H9 (cell line): ENCODE results near the gene MARK2. TPM values are rescaled to one million over a fixed set of nuclear protein-coding genes. Genes with fewer than 3 reads are reported as not detected.
A peak's percentile ranks its signal among the peaks of the same experiment; 100 is the strongest.

Experiments used
- DNase-seq: peaks from one replicate; pipeline ENCODE4 v3.0.0-alpha.2; 2017
- H2AFZ ChIP-seq: one replicate; pipeline ENCODE4 v1.6.1; 2013; ENCODE audit warnings: mild to moderate bottlenecking, low read length, control low read depth, moderate library complexity
- H2AK5ac ChIP-seq: 2 replicates; pipeline ENCODE4 v1.6.1; 2013; ENCODE audit warnings: low read length, control low read depth, mixed read lengths; ENCODE audit not compliant: insufficient read length
- H2BK120ac ChIP-seq: one replicate; pipeline ENCODE4 v1.6.1; 2013; ENCODE audit warnings: low read depth, mild to moderate bottlenecking, low read length, control low read depth, inconsistent platforms; ENCODE audit not compliant: poor library complexity, severe bottlenecking
- H2BK12ac ChIP-seq: 2 replicates; pipeline ENCODE4 v1.6.1; 2013; ENCODE audit warnings: low read length, control low read depth, mixed read lengths, low read depth; ENCODE audit not compliant: insufficient read length
- H2BK15ac ChIP-seq: 2 replicates; pipeline ENCODE4 v1.6.1; 2013; ENCODE audit warnings: low read depth, low read length, control low read depth
- H2BK20ac ChIP-seq: one replicate; pipeline ENCODE4 v1.6.1; 2013; ENCODE audit warnings: low read depth, mild to moderate bottlenecking, low read length, control low read depth, inconsistent platforms; ENCODE audit not compliant: poor library complexity, severe bottlenecking
- H2BK5ac ChIP-seq: 2 replicates; pipeline ENCODE4 v1.6.1; 2013; ENCODE audit warnings: low read length, control low read depth, mixed read lengths; ENCODE audit not compliant: insufficient read length
- H3K14ac ChIP-seq: 2 replicates; pipeline ENCODE4 v1.6.1; 2013; ENCODE audit warnings: low read length, control low read depth; ENCODE audit not compliant: insufficient read depth
- H3K18ac ChIP-seq: 2 replicates; pipeline ENCODE4 v1.6.1; 2013; ENCODE audit warnings: low read depth, mild to moderate bottlenecking, mixed read lengths, low read length, control low read depth; ENCODE audit not compliant: insufficient read length
- H3K23ac ChIP-seq: 2 replicates; pipeline ENCODE4 v1.6.1; 2013; ENCODE audit warnings: low read length, control low read depth, mixed read lengths, low read depth; ENCODE audit not compliant: insufficient read length
- H3K23me2 ChIP-seq: 2 replicates; pipeline ENCODE4 v1.6.1; 2013; ENCODE audit warnings: low read depth, mild to moderate bottlenecking, mixed read lengths, low read length, control low read depth; ENCODE audit not compliant: insufficient read length, poor library complexity, severe bottlenecking
- H3K27ac ChIP-seq: 2 replicates; pipeline ENCODE4 v1.5.1; 2013; ENCODE audit warnings: low read length, control low read depth, mixed read lengths, low read depth; ENCODE audit not compliant: insufficient read length
- H3K27me3 ChIP-seq: 2 replicates; pipeline ENCODE4 v1.6.1; 2013; ENCODE audit warnings: low read length, control low read depth, inconsistent platforms; ENCODE audit not compliant: insufficient read depth
- H3K4ac ChIP-seq: 2 replicates; pipeline ENCODE4 v1.6.1; 2013; ENCODE audit warnings: low read depth, mild to moderate bottlenecking, control low read depth, inconsistent platforms, low read length, moderate library complexity
- H3K4me1 ChIP-seq: 2 replicates; pipeline ENCODE4 v1.6.1; 2013; ENCODE audit warnings: low read length, control low read depth, inconsistent platforms; ENCODE audit not compliant: insufficient read depth
- H3K4me2 ChIP-seq: 2 replicates; pipeline ENCODE4 v1.6.1; 2013; ENCODE audit warnings: low read length, control low read depth, mixed read lengths; ENCODE audit not compliant: insufficient read length, insufficient read depth
- H3K56ac ChIP-seq: 2 replicates; pipeline ENCODE4 v1.6.1; 2013; ENCODE audit warnings: low read depth, mild to moderate bottlenecking, mixed read lengths, low read length, control low read depth; ENCODE audit not compliant: insufficient read length
- H3K79me1 ChIP-seq: 2 replicates; pipeline ENCODE4 v1.6.1; 2013; ENCODE audit warnings: low read depth, mild to moderate bottlenecking, moderate library complexity, low read length, control low read depth, inconsistent platforms; ENCODE audit not compliant: insufficient read depth, poor library complexity, severe bottlenecking
- H3K79me2 ChIP-seq: 2 replicates; pipeline ENCODE4 v1.6.1; 2013; ENCODE audit warnings: low read length, control low read depth, inconsistent platforms; ENCODE audit not compliant: insufficient read depth
- H3K9ac ChIP-seq: 2 replicates; pipeline ENCODE4 v1.6.1; 2013; ENCODE audit warnings: low read length, control low read depth, mixed read lengths; ENCODE audit not compliant: insufficient read length; ENCODE audit errors: extremely low read depth
- H3K9me3 ChIP-seq: one replicate; pipeline ENCODE4 v1.6.1; 2013; ENCODE audit warnings: low read depth, low read length, inconsistent platforms; ENCODE audit not compliant: control insufficient read depth
- H3T11ph ChIP-seq: one replicate; pipeline ENCODE4 v1.6.1; 2013; ENCODE audit warnings: mild to moderate bottlenecking, low read length, control low read depth, inconsistent platforms
- H4K20me1 ChIP-seq: one replicate; pipeline ENCODE4 v1.6.1; 2013; ENCODE audit not compliant: control insufficient read depth, insufficient read length, insufficient read depth
- H4K5ac ChIP-seq: 2 replicates; pipeline ENCODE4 v1.6.1; 2013; ENCODE audit warnings: low read depth, mild to moderate bottlenecking, mixed read lengths, low read length, control low read depth; ENCODE audit not compliant: insufficient read length
- H4K8ac ChIP-seq: replicated peaks from 2 replicates; pipeline ENCODE4 v1.6.1; 2013; ENCODE audit warnings: low read length, control low read depth, mixed read lengths, low read depth; ENCODE audit not compliant: insufficient read length
- H4K91ac ChIP-seq: 2 replicates; pipeline ENCODE4 v1.6.1; 2013; ENCODE audit warnings: low read depth, mild to moderate bottlenecking, moderate library complexity, mixed read lengths, low read length, control low read depth; ENCODE audit not compliant: insufficient read length
- H3K27ac Mint-ChIP-seq, 3 experiments: 2 replicates in 2 of 3; 3 replicates in 1 of 3; pipeline ENCODE4 v1.8.0; 2020 to 2021; ENCODE audit warnings: mixed read lengths in 3 of 3, mild to moderate bottlenecking in 1 of 3, moderate library complexity in 1 of 3
- H3K27me3 Mint-ChIP-seq: 2 replicates; pipeline ENCODE4 v1.8.0; 2021; ENCODE audit warnings: low read depth, mild to moderate bottlenecking, moderate library complexity, mixed read lengths
- H3K36me3 Mint-ChIP-seq, 3 experiments: 2 replicates in 2 of 3; 3 replicates in 1 of 3; pipeline ENCODE4 v1.8.0; 2020 to 2021; ENCODE audit warnings: low read depth in 3 of 3, mixed read lengths in 3 of 3; ENCODE audit not compliant: insufficient read depth in 1 of 3
- H3K4me1 Mint-ChIP-seq, 2 experiments: 2 replicates each; pipeline ENCODE4 v1.8.0; 2020; ENCODE audit warnings: mixed read lengths in 2 of 2
- H3K4me3 Mint-ChIP-seq, 2 experiments: 2 replicates in 1 of 2; 3 replicates in 1 of 2; pipeline ENCODE4 v1.8.0; 2020 to 2021; ENCODE audit warnings: mild to moderate bottlenecking in 2 of 2, mixed read lengths in 2 of 2, moderate library complexity in 1 of 2
- H3K9me3 Mint-ChIP-seq, 2 experiments: 2 replicates in 1 of 2; 3 replicates in 1 of 2; pipeline ENCODE4 v1.8.0; 2020; ENCODE audit warnings: mild to moderate bottlenecking in 2 of 2, mixed read lengths in 2 of 2, moderate library complexity in 1 of 2
- CTCF ChIP-seq: fragments of 200-600 bp; sonication (generic); conservative IDR thresholded peaks from 3 replicates; pipeline ENCODE4 v1.8.0; 2021; ENCODE audit warnings: antibody characterized with exemption, mild to moderate bottlenecking
- WGBS: extraction: QIAGEN DNeasy Blood & Tissue Kit; methylation state at CpG from one replicate; pipeline ENCODE4 v1.1.7; 2013; ENCODE audit warnings: missing lambda C conversion rate, low lambda C conversion rate, mixed read lengths; ENCODE audit not compliant: insufficient read length; ENCODE audit errors: extremely low coverage; 5-methylcytosine and 5-hydroxymethylcytosine counted together
- total RNA-seq: library from RNA; stranded (reverse); gene quantifications from 2 replicates; pipeline ENCODE4 v1.2.1, GENCODE V29; 2021

The MARK2 gene
- total RNA-seq, 1 experiment from 2014 or later = 45.7 TPM

GRCh38 chr11:63843041-63843440, 4.1 kb downstream of the MARK2 start:
- no peak overlapping the region for H3K23ac ChIP-seq
- H3K27ac ChIP-seq = no peak overlapping the region
- no peak overlapping the region for H4K91ac ChIP-seq
- H3K9me3 Mint-ChIP-seq = peaks cover 0 to 4% of the 10 kb centered on the region in 2 experiments; a peak in 1 of 5 replicates
- H3T11ph ChIP-seq = no peak overlapping the region
- H3K4ac ChIP-seq = no peak overlapping the region
- no peak overlapping the region for H2BK5ac ChIP-seq
- H2AFZ ChIP-seq = no peak overlapping the region
- H4K20me1 ChIP-seq = peaks cover 4% of the 10 kb centered on the region
- H2BK15ac ChIP-seq = no peak overlapping the region
- H4K8ac ChIP-seq = no peak overlapping the region
- H3K27ac Mint-ChIP-seq = peak overlapping the region; percentile 2 to 92 (median 9); a peak in 4 of 7 replicates
- peaks cover 22% of the 10 kb centered on the region for H3K4me1 ChIP-seq
- WGBS = no CpG with 5 or more reads among the region's 1 CpG
- no peak for TF ChIP-seq CTCF
- H3K23me2 ChIP-seq = peaks cover 15% of the 10 kb centered on the region
- peaks cover 46% of the 10 kb centered on the region; the same call in 1 of the 2 replicates for H3K79me2 ChIP-seq
- H2BK20ac ChIP-seq = no peak overlapping the region
- no peaks in the 10 kb centered on the region for H3K27me3 ChIP-seq
- no peak overlapping the region for H3K9ac ChIP-seq
- H4K5ac ChIP-seq = no peak overlapping the region
- no peaks in the 10 kb centered on the region; the same call in 1 of the 2 replicates for H3K27me3 Mint-ChIP-seq
- H3K4me1 Mint-ChIP-seq = peaks cover 66 to 81% of the 10 kb centered on the region in 2 experiments
- no peak overlapping the region for H2AK5ac ChIP-seq
- no peak overlapping the region for H3K14ac ChIP-seq
- H3K36me3 Mint-ChIP-seq = peaks cover 3 to 22% (median 16%) of the 10 kb centered on the region in 3 experiments
- H2BK12ac ChIP-seq = no peak overlapping the region
- no peak for DNase-seq
- H3K79me1 ChIP-seq = peaks cover 13% of the 10 kb centered on the region
- H3K4me2 ChIP-seq = peak overlapping the region; percentile 10
- no peak overlapping the region for H3K56ac ChIP-seq
- no peaks in the 10 kb centered on the region for H3K9me3 ChIP-seq
- no peak overlapping the region for H3K18ac ChIP-seq
- no peak overlapping the region for H2BK120ac ChIP-seq
- peak overlapping the region in 1 of 2 experiments; percentile 96; a peak in 1 of 5 replicates for H3K4me3 Mint-ChIP-seq
